SK-N-SH (cell line): ENCODE data around the gene RPN1.
"Not testable (repeated sequence)": the region's sequence is repeated elsewhere in the genome, so short reads cannot be mapped to it uniquely, and the experiment has no call there.

Experiments used
- CTCF ChIP-seq: fragments of 200-600 bp; sonication (generic); IDR thresholded peaks from 2 replicates; pipeline ENCODE4 v1.6.1; 2017; ENCODE audit warnings: antibody characterized with exemption, mild to moderate bottlenecking, moderate library complexity
- NRF1 ChIP-seq: IDR thresholded peaks from 2 replicates; pipeline ENCODE4 v1.6.1; 2012; ENCODE audit warnings: low read depth, mild to moderate bottlenecking, low read length
- RFX5 ChIP-seq: IDR thresholded peaks from 2 replicates; pipeline ENCODE4 v1.6.1; 2012; ENCODE audit warnings: mild to moderate bottlenecking, improper control_type of control experiment, low read length
- SMC3 ChIP-seq: IDR thresholded peaks from 2 replicates; pipeline ENCODE4 v1.6.1; 2012; ENCODE audit warnings: low read depth, low read length, improper control_type of control experiment

- not testable (repeated sequence) for TF ChIP-seq NRF1, CTCF, RFX5, SMC3
Observed at GRCh38 chr3:128675802-128676201, 25.2 kb upstream of the RPN1 start.
